K562 (cell line): ENCODE data around the gene SLC35F4. TPM values are rescaled to one million over a fixed set of nuclear protein-coding genes. Genes with fewer than 3 reads are reported as not detected.

Source experiments
- ATAC-seq: fragments of 200-7000 bp; cut with Tn5 transposase; 3 replicates; pipeline ENCODE4 v1.9.1; 2020; ENCODE audit warnings: moderate library complexity
- BruUV-seq: library from RNA; stranded (reverse); fragments of 400-500 nt; replicated peaks from 2 replicates; lab custom pipeline; 2021; lab: Mats Ljungman, UMichigan
- CTCF ChIA-PET: fragments of 300-600 bp; formaldehyde crosslinking; extraction: SDS; loops from one replicate; lab custom pipeline; 2021; ENCODE audit warnings: low intra/inter-chr PET ratio; lab: Yijun Ruan, JAX
- POLR2A ChIA-PET: fragments of 300-600, 350-650 bp; sonication (Branson Sonifier 250); formaldehyde crosslinking; extraction: SDS; loops from one replicate; lab custom pipeline; 2021; ENCODE audit warnings: antibody characterized with exemption, inconsistent platforms; lab: Yijun Ruan, JAX
- DNase-seq, 4 experiments: peaks; one replicate each; pipeline versions ENCODE4 v3.0.0 to v3.0.0-alpha.2; 2011 to 2018; ENCODE audit warnings: low spot score in 3 of 4, mixed read lengths in 3 of 4; ENCODE audit errors: extremely low read depth in 1 of 4
- FAIRE-seq: peaks from 2 replicates; lab custom pipeline; 2011; peaks lifted over from hg19 to GRCh38; lab: Jason Lieb, UNC
- H2AFZ ChIP-seq: 2 replicates; pipeline ENCODE4 v1.6.0; 2011; ENCODE audit warnings: low read depth, low read length, control low read depth, inconsistent platforms
- H3K27ac ChIP-seq: fragments of 200-600 bp; 3 replicates; pipeline ENCODE4 v1.8.0; 2011; ENCODE audit warnings: low read depth, mild to moderate bottlenecking, control low read depth, inconsistent platforms, low read length, moderate library complexity, mixed read lengths; ENCODE audit errors: extremely low read depth
- H3K27me3 ChIP-seq, 2 experiments: fragments of 300-600 bp in 1 of 2; 2 replicates in 1 of 2; 3 replicates in 1 of 2; pipeline versions ENCODE4 v1.6.0 to v1.8.0; 2011; ENCODE audit warnings: inconsistent platforms in 2 of 2, low read length in 2 of 2, mild to moderate bottlenecking in 1 of 2, mixed read lengths in 1 of 2, moderate library complexity in 1 of 2; ENCODE audit not compliant: control insufficient read depth in 2 of 2, insufficient read depth in 2 of 2
- H3K36me3 ChIP-seq: fragments of 300-600 bp; 3 replicates; pipeline ENCODE4 v1.8.0; 2011; ENCODE audit warnings: mild to moderate bottlenecking, low read length, inconsistent platforms; ENCODE audit not compliant: control insufficient read depth, insufficient read depth
- H3K4me1 ChIP-seq, 2 experiments: fragments of 200-600 bp in 1 of 2; replicated peaks in 1 of 2; 2 replicates in 1 of 2; 3 replicates in 1 of 2; pipeline versions ENCODE4 v1.5.1 to v1.8.0; 2011; ENCODE audit warnings: inconsistent platforms in 2 of 2, low read length in 2 of 2, mild to moderate bottlenecking in 1 of 2, mixed read lengths in 1 of 2, moderate library complexity in 1 of 2; ENCODE audit not compliant: control insufficient read depth in 2 of 2, insufficient read depth in 2 of 2
- H3K4me2 ChIP-seq: 2 replicates; pipeline ENCODE4 v1.6.1; 2011; ENCODE audit warnings: low read length, control low read depth, inconsistent platforms, mixed read lengths; ENCODE audit not compliant: insufficient read depth
- H3K4me3 ChIP-seq: fragments of 200-600 bp; sonication (generic), shearing (Covaris generic); 2 replicates; pipeline ENCODE4 v1.5.1; 2016; ENCODE audit warnings: control low read depth, inconsistent platforms
- H3K79me2 ChIP-seq: fragments of 200-600 bp; 3 replicates; pipeline ENCODE4 v1.8.0; 2011; ENCODE audit warnings: low read length, inconsistent platforms; ENCODE audit not compliant: control insufficient read depth, insufficient read depth
- H3K9ac ChIP-seq, 2 experiments: 2 replicates each; pipeline versions ENCODE4 v1.6.0 to v1.6.1; 2011; ENCODE audit warnings: low read depth in 2 of 2, low read length in 2 of 2, control low read depth in 1 of 2, inconsistent platforms in 1 of 2, mild to moderate bottlenecking in 1 of 2, mixed read lengths in 1 of 2; ENCODE audit not compliant: insufficient read depth in 1 of 2
- H3K9me1 ChIP-seq: one replicate; pipeline ENCODE4 v1.6.0; 2011; ENCODE audit warnings: inconsistent platforms, mild to moderate bottlenecking, low read length, moderate library complexity; ENCODE audit not compliant: control insufficient read depth, insufficient read depth
- H3K9me3 ChIP-seq: replicated peaks from 2 replicates; pipeline ENCODE4 v1.5.1; 2011; ENCODE audit warnings: low read depth, low read length, inconsistent platforms; ENCODE audit not compliant: control insufficient read depth, insufficient read depth
- H4K20me1 ChIP-seq: replicated peaks from 2 replicates; pipeline ENCODE4 v1.6.1; 2011; ENCODE audit warnings: low read length, inconsistent platforms, mixed read lengths; ENCODE audit not compliant: control insufficient read depth, insufficient read depth
- EGR1 ChIP-seq: fragments of 450-650 bp; conservative IDR thresholded peaks from 2 replicates; pipeline ENCODE4 v1.6.1; 2017; ENCODE audit warnings: mild to moderate bottlenecking
- EP300 ChIP-seq: IDR thresholded peaks from 2 replicates; pipeline ENCODE4 v1.6.1; 2012; ENCODE audit warnings: low read length, improper control_type of control experiment
- FIP1L1 ChIP-seq: fragments of 200-400 bp; formaldehyde crosslinking; IDR thresholded peaks from 2 replicates; pipeline ENCODE4 v1.6.1; 2018; ENCODE audit warnings: mild to moderate bottlenecking, low read depth, low read length; ENCODE audit not compliant: poor library complexity, severe bottlenecking
- HDAC1 ChIP-seq, 2 experiments: fragments of 450-650 bp; IDR thresholded peaks; 2 replicates each; pipeline ENCODE4 v1.6.1; 2016 to 2017; ENCODE audit warnings: inconsistent platforms in 1 of 2, mild to moderate bottlenecking in 1 of 2, moderate library complexity in 1 of 2
- RHOXF2B ChIP-seq: fragments of 250-450 bp; sonication (Bioruptor Pico); conservative IDR thresholded peaks from 2 replicates; pipeline ENCODE4 v1.5.1; 2021
- SMAD2 ChIP-seq: fragments of 150-350 bp; IDR thresholded peaks from 2 replicates; pipeline ENCODE4 v1.6.1; 2014; ENCODE audit warnings: low read depth, mild to moderate bottlenecking, low read length
- ZNF217 ChIP-seq: sonication (generic); formaldehyde crosslinking; IDR thresholded peaks from 2 replicates; pipeline ENCODE4 v1.8.0; 2022; ENCODE audit warnings: mild to moderate bottlenecking, missing genetic modification reagents
- ZNF263 ChIP-seq: sonication (generic); formaldehyde crosslinking; IDR thresholded peaks from 2 replicates; pipeline ENCODE4 v1.8.0; 2022; ENCODE audit warnings: mild to moderate bottlenecking, missing genetic modification reagents, borderline replicate concordance
- ZNF830 ChIP-seq: fragments of 250-450 bp; sonication (Bioruptor Pico); IDR thresholded peaks from 2 replicates; pipeline ENCODE4 v1.5.0; 2021; ENCODE audit warnings: mild to moderate bottlenecking
- WGBS: fragments of 100-300 bp; shearing (Covaris generic); methylation state at CpG from one replicate; pipeline ENCODE4 v1.1.6; 2016; ENCODE audit warnings: low coverage, mixed read lengths; ENCODE audit not compliant: insufficient coverage; ENCODE audit errors: missing lambda C conversion rate; 5-methylcytosine and 5-hydroxymethylcytosine counted together
- in situ Hi-C: fragments of 300-500 bp; cut with MboI; formaldehyde crosslinking; loops from 4 replicates; pipeline ENCODE4 v1.15.0; 2018; ENCODE audit warnings: inconsistent platforms, mixed read lengths
- intact Hi-C: fragments of 100-400 bp; cut with micrococcal nuclease; formaldehyde crosslinking; loops from 2 replicates; pipeline ENCODE4 v1.14.2; 2022
- polyA plus RNA-seq, 8 experiments: library from polyadenylated mRNA; depleted of rRNA in 4 of 8; stranded (reverse) in 5 of 8; unstranded in 3 of 8; fragments of >200 nt; fragmentation: Nextera tagmentation in 2 of 8; fragmentation: Illumina TruSeq in 1 of 8; extraction: Ambion mirVana in 2 of 8; extraction: Trizol in 1 of 8; gene quantifications; 2 replicates each; pipeline versions ENCODE4 v1.2.1 to v1.2.3, GENCODE V29; 2011 to 2014; ENCODE audit warnings: inconsistent platforms in 1 of 8, missing spikeins in 1 of 8
- total RNA-seq, 7 experiments: library from RNA; depleted of rRNA in 6 of 7; stranded (reverse); fragments of >200 nt in 6 of 7; fragmentation: Illumina TruSeq in 2 of 7; extraction: Trizol in 2 of 7; gene quantifications; 2 replicates each; pipeline versions ENCODE4 v1.2.1 to v1.2.3, GENCODE V29; 2011 to 2021; ENCODE audit warnings: low replicate concordance in 1 of 7
- TF ChIP-seq, protein P1 (sequence below), 3 experiments: IDR thresholded peaks in 2 of 3; conservative IDR thresholded peaks in 1 of 3; 2 replicates each; pipeline ENCODE4 v1.5.1; 2011 to 2012; ENCODE audit warnings: low read length in 3 of 3, mild to moderate bottlenecking in 3 of 3, control low read depth in 2 of 3, improper control_type of control experiment in 1 of 3, inconsistent platforms in 1 of 3, low read depth in 1 of 3, mixed read lengths in 1 of 3, moderate library complexity in 1 of 3; ENCODE audit not compliant: insufficient read depth in 2 of 3
- TF ChIP-seq, protein P2 (sequence below), 2 experiments: fragments of 450-650 bp; IDR thresholded peaks; 2 replicates each; pipeline ENCODE4 v1.6.1; 2018; ENCODE audit warnings: mild to moderate bottlenecking in 2 of 2, low read depth in 1 of 2; ENCODE audit not compliant: partially characterized antibody in 2 of 2

SLC35F4 gene
- total and polyA plus RNA-seq, 9 of the 15 experiments (the other 6 are each of a cell fraction or from before 2014, with no cell fraction given) = 0.01 TPM; not detected in 8

DNA sequence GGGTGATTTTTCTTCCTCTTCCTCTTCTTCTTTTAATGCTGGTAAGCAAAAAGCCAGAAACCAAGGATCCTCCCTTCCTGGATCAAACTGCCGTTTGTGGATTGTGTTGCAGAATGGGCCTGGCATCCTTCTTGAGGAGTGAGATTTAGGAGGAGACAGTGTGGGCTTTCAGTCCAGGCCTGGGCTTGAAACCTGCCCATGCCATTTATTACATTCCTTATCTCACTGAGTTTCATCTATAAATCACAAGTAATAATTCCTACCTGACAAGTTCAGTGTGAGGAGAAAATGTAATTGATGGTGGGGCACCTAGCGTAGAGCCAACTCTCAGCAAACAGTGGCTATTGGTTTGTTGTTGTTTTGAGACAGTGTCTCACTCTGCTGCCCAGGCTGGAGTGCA lies 126.4 kb downstream of the SLC35F4 start (continued):
- TF ChIP-seq, protein P1, sequence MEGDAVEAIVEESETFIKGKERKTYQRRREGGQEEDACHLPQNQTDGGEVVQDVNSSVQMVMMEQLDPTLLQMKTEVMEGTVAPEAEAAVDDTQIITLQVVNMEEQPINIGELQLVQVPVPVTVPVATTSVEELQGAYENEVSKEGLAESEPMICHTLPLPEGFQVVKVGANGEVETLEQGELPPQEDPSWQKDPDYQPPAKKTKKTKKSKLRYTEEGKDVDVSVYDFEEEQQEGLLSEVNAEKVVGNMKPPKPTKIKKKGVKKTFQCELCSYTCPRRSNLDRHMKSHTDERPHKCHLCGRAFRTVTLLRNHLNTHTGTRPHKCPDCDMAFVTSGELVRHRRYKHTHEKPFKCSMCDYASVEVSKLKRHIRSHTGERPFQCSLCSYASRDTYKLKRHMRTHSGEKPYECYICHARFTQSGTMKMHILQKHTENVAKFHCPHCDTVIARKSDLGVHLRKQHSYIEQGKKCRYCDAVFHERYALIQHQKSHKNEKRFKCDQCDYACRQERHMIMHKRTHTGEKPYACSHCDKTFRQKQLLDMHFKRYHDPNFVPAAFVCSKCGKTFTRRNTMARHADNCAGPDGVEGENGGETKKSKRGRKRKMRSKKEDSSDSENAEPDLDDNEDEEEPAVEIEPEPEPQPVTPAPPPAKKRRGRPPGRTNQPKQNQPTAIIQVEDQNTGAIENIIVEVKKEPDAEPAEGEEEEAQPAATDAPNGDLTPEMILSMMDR (IDR thresholded peaks at IDR 0.05 in 2 of 3, conservative IDR thresholded peaks at IDR 0.05 in 1 of 3; ENCODE audit: insufficient read depth in 2 of 3, low read depth in 1 of 3, low read length in 3 of 3) = no peak
- TF ChIP-seq RHOXF2B (CRISPR knock-in tag) = no peak

DNA sequence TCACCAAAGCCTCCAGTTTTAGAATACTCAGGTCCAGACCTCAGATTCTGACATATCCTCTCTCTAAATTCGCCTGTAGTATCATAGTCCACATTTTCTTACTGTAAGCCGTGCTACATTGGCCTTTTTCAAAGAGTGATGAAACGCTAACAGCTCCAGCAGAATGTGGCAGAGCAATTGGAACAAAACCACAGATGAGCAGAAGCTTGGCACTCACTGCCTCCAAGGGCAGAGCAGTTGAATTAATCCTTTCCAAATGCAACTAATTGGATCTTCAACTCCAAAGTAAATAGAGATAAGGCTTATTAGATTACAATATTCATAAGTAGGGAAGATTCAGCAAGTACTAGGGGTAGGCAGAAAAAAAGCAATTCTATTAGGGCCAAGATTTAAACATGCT lies 128.3 kb downstream of the SLC35F4 start:
- TF ChIP-seq ZNF830 (CRISPR knock-in tag) (no peak), ZNF263 (no peak), FIP1L1 (no peak), ZNF217 (CRISPR knock-in tag) (no peak), HDAC1 (IDR thresholded peaks at IDR 0.05) (no peak), EGR1 (no peak), EP300 (no peak), SMAD2 (no peak)
- TF ChIP-seq, protein P2, sequence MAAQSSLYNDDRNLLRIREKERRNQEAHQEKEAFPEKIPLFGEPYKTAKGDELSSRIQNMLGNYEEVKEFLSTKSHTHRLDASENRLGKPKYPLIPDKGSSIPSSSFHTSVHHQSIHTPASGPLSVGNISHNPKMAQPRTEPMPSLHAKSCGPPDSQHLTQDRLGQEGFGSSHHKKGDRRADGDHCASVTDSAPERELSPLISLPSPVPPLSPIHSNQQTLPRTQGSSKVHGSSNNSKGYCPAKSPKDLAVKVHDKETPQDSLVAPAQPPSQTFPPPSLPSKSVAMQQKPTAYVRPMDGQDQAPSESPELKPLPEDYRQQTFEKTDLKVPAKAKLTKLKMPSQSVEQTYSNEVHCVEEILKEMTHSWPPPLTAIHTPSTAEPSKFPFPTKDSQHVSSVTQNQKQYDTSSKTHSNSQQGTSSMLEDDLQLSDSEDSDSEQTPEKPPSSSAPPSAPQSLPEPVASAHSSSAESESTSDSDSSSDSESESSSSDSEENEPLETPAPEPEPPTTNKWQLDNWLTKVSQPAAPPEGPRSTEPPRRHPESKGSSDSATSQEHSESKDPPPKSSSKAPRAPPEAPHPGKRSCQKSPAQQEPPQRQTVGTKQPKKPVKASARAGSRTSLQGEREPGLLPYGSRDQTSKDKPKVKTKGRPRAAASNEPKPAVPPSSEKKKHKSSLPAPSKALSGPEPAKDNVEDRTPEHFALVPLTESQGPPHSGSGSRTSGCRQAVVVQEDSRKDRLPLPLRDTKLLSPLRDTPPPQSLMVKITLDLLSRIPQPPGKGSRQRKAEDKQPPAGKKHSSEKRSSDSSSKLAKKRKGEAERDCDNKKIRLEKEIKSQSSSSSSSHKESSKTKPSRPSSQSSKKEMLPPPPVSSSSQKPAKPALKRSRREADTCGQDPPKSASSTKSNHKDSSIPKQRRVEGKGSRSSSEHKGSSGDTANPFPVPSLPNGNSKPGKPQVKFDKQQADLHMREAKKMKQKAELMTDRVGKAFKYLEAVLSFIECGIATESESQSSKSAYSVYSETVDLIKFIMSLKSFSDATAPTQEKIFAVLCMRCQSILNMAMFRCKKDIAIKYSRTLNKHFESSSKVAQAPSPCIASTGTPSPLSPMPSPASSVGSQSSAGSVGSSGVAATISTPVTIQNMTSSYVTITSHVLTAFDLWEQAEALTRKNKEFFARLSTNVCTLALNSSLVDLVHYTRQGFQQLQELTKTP (IDR thresholded peaks at IDR 0.05; ENCODE audit: low read depth in 1 of 2, partially characterized antibody in 2 of 2) = no peak
- no TSS peak for BruUV-seq
- Histone ChIP-seq H3K9ac (no peak overlapping the region), H3K27me3 (no peaks in the 10 kb centered on the region), H3K9me1 (no peaks in the 10 kb centered on the region), H3K4me3 (no peak overlapping the region), H2AFZ (no peak overlapping the region), H3K9me3 (no peaks in the 10 kb centered on the region), H3K79me2 (no peaks in the 10 kb centered on the region), H3K36me3 (no peaks in the 10 kb centered on the region), H3K27ac (no peak overlapping the region), H3K4me2 (no peak overlapping the region), H3K4me1 (no peaks in the 10 kb centered on the region), H4K20me1 (no peaks in the 10 kb centered on the region)
- ChIA-PET POLR2A (interaction anchor here (0.6 kb wide), 1 partner anchor 60 kb away, joined by 4 read pairs; no protein-coding TSS in a partner anchor), CTCF (no interaction called here)
- 3% methylated on average over 3 of the region's 3 CpGs for WGBS
- in situ Hi-C loops = no loop called here
- DNase-seq (no peak), FAIRE-seq (no peak), ATAC-seq (no peak)
- intact Hi-C loops = no loop called here
